Memory B cell (primary cell): Measurements from ENCODE around the gene STOX1.
"Not testable (repeated sequence)": the region's sequence is repeated elsewhere in the genome, so short reads cannot be mapped to it uniquely, and the experiment has no call there.

ENCODE experiments used
- ATAC-seq: fragments of 150-1000 bp; cut with Tn5 transposase; 2 replicates; pipeline ENCODE4 v1.10.0; 2021; ENCODE audit warnings: low read depth, mild to moderate bottlenecking, moderate library complexity
- DNase-seq, 2 donors: peaks; one replicate each; pipeline ENCODE4 v3.0.0; 2022; ENCODE audit warnings: low spot score in 2 of 2
- H3K27ac Mint-ChIP-seq: one replicate; pipeline ENCODE4 v1.8.0; 2022; ENCODE audit warnings: mild to moderate bottlenecking, moderate library complexity, mixed read lengths
- H3K27me3 Mint-ChIP-seq: one replicate; pipeline ENCODE4 v1.8.0; 2022; ENCODE audit warnings: mixed read lengths
- H3K36me3 Mint-ChIP-seq: one replicate; pipeline ENCODE4 v1.8.0; 2022; ENCODE audit warnings: mild to moderate bottlenecking, mixed read lengths
- H3K4me1 Mint-ChIP-seq: one replicate; pipeline ENCODE4 v1.8.0; 2022; ENCODE audit warnings: mixed read lengths
- H3K4me3 Mint-ChIP-seq: one replicate; pipeline ENCODE4 v1.8.0; 2022; ENCODE audit warnings: mild to moderate bottlenecking, moderate library complexity, mixed read lengths
- H3K9me3 Mint-ChIP-seq: one replicate; pipeline ENCODE4 v1.8.0; 2022; ENCODE audit warnings: mixed read lengths

STOX1 gene

GRCh38 chr10:68813559-68813958 lies 13.8 kb upstream of the STOX1 start:
- no peak for ATAC-seq
- no peak for DNase-seq
- no peak overlapping the region for H3K4me3 Mint-ChIP-seq
- no peaks in the 10 kb centered on the region for H3K36me3 Mint-ChIP-seq
- no peaks in the 10 kb centered on the region for H3K27me3 Mint-ChIP-seq
- H3K9me3 Mint-ChIP-seq, result no peaks in the 10 kb centered on the region
- no peaks in the 10 kb centered on the region for H3K4me1 Mint-ChIP-seq
- H3K27ac Mint-ChIP-seq, result no peak overlapping the region

DNA sequence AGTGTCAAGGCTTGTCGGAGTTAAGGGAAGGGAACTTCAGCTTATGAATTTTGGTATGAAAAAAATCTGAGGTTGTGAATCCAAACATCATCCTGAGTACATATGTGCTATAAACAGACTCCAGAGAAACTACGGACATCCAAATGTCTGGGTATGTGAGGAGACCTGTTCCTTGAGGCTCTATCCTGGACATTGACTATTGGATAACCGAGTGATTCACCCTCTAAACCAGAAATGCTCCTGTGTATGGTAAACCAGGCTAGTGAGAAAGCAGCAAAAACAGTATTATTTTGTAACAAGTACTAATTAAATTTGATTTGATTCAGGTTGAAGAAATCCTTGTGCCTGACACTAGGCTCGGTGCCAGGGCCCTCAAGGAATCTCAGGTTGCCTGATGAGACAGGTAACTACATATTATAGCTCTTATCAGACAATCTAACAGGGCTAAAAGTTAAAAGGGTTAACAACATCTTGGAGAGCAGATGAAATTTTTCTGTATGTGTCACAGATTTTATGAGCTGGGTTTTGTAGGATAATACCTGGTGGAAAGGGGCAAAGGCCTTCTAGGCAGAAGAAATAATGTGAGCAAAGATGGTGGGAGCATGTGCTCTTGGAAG lies 10.4 kb upstream of the STOX1 start:
- no peak overlapping the region for H3K4me3 Mint-ChIP-seq
- no peaks in the 10 kb centered on the region for H3K4me1 Mint-ChIP-seq
- H3K27me3 Mint-ChIP-seq, result no peaks in the 10 kb centered on the region
- H3K9me3 Mint-ChIP-seq, result no peaks in the 10 kb centered on the region
- DNase-seq, result no peak
- no peaks in the 10 kb centered on the region for H3K36me3 Mint-ChIP-seq
- ATAC-seq, result no peak
- no peak overlapping the region for H3K27ac Mint-ChIP-seq

DNA sequence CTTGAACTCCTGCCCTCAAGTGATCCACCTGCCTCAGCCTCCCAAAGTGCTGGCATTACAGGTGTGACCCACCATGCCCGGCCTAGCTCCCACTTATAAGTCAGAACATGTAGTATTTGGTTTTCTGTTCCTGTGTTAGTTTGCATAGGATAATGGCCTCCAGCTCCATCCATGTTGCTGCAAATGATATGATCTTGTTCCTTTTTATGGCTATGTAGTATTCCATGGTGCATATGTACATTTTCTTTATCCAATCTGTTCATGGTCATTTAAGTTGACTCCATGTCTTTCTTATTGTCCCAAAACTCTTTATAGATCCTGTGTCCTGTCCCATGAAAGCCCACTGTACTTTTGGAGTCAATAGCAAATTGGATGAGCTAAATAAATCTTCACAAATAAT lies 7.0 kb upstream of the STOX1 start:
- H3K36me3 Mint-ChIP-seq, H3K27me3 Mint-ChIP-seq, H3K4me3 Mint-ChIP-seq, DNase-seq, ATAC-seq, H3K27ac Mint-ChIP-seq, H3K9me3 Mint-ChIP-seq, H3K4me1 Mint-ChIP-seq: not testable (repeated sequence)

DNA sequence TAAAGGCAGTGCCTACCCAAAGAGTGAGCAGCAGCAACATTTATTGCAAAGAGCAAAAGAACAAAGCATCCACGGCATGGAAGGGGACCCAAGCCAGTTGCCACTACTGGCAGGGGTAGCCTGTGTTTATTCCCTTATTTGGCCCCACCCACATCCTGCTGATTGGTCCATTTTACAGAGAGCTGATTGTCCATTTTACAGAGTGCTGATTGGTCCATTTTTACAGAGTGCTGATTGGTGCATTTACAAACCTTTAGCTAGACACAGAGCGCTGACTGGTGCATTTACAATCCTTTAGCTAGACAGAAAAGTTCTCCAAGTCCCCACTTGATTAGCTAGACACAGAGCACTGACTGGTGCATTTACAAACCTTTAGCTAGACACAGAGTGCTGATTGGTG lies 4.7 kb upstream of the STOX1 start:
- not testable (repeated sequence) for ATAC-seq, H3K36me3 Mint-ChIP-seq, H3K4me3 Mint-ChIP-seq, H3K27me3 Mint-ChIP-seq, H3K27ac Mint-ChIP-seq, H3K4me1 Mint-ChIP-seq, DNase-seq, H3K9me3 Mint-ChIP-seq

DNA sequence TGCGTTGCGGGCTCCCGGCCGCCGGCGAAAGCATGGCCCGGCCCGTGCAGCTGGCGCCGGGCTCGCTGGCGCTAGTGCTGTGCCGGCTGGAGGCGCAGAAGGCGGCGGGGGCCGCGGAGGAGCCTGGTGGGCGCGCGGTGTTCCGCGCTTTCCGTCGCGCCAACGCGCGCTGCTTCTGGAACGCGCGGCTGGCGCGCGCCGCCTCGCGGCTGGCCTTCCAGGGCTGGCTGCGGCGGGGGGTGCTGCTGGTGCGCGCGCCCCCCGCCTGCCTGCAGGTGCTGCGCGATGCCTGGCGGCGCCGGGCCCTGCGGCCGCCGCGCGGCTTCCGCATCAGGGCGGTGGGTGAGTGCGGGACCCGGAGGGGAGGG lies 245 bp downstream of the STOX1 start:
- H3K36me3 Mint-ChIP-seq, H3K27me3 Mint-ChIP-seq, H3K4me1 Mint-ChIP-seq, DNase-seq, H3K27ac Mint-ChIP-seq, H3K4me3 Mint-ChIP-seq, H3K9me3 Mint-ChIP-seq: not testable (repeated sequence)
- ATAC-seq, result peak; percentile 60

DNA sequence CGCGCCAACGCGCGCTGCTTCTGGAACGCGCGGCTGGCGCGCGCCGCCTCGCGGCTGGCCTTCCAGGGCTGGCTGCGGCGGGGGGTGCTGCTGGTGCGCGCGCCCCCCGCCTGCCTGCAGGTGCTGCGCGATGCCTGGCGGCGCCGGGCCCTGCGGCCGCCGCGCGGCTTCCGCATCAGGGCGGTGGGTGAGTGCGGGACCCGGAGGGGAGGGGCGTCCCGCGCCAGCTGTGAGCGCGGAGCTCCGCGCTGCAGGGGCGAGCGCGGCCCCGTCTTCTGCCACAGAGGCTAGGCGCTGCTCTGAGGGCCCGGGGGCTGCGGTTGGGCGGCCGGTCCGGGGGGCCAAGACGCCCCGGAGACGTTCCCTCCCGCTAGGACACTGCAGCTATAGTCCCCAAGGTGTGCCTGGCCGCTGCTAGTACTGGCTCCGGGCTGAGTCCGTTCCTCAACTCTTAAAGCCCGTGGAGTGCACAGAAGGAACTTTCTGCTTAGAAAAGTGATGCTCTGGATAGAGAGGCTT lies 811 bp downstream of the STOX1 start:
- not testable (repeated sequence) for H3K36me3 Mint-ChIP-seq, H3K9me3 Mint-ChIP-seq, H3K27me3 Mint-ChIP-seq, H3K27ac Mint-ChIP-seq, H3K4me1 Mint-ChIP-seq
- peak; percentile 67 for ATAC-seq
- peak overlapping the region; percentile 44 for H3K4me3 Mint-ChIP-seq
- peak; percentile 9 to 30 for DNase-seq

GRCh38 chr10:68828833-68829232 lies 1.5 kb downstream of the STOX1 start:
- Mint-ChIP-seq H3K36me3 (no peaks in the 10 kb centered on the region), H3K27me3 (peaks cover 3% of the 10 kb centered on the region), H3K9me3 (no peaks in the 10 kb centered on the region), H3K27ac (no peak overlapping the region), H3K4me3 (no peak overlapping the region), H3K4me1 (no peaks in the 10 kb centered on the region)
- DNase-seq, result no peak
- ATAC-seq, result no peak

DNA sequence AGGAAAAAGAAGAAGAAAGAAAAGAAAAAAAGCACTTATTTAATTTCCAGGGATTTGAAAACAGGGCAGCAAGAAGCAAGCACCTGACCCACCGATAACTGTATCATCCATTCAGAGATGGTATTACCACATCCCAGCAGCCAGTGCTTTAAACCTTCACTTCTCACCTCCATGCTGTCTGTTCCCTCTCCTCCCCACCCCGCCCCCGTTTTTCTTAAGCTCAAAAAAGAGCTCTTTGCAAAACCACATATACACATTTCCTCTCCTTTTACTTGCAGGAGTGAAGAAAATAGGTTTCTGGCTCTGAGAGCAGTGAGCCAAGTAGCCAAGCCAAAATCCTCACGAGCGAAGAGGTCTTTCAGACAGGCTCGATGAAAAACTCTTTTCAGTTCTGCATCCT lies 2.2 kb downstream of the STOX1 start:
- H3K4me3 Mint-ChIP-seq, result no peak overlapping the region

DNA sequence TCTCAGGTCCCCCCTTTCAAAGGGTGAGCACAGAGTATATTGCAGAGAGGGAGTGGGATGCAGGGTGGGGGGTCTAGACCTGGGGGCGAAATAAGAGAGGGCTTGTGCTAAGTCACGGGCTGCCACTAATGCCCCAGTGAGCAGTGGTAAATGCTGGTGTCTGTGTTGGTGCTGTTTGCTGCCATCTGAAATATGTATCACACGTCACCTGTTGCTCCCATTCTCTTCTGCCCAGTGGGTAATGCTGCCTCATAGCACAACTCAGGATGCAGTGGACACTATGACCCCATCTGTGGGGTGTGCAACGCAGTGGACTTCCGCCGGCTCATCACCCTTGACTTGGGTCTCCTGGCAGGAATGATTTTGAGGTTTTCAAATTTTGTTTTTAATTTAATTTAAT lies 2.6 kb downstream of the STOX1 start:
- no peaks in the 10 kb centered on the region for H3K36me3 Mint-ChIP-seq
- no peak overlapping the region for H3K4me3 Mint-ChIP-seq
- peaks cover 3% of the 10 kb centered on the region for H3K27me3 Mint-ChIP-seq
- no peaks in the 10 kb centered on the region for H3K4me1 Mint-ChIP-seq
- ATAC-seq, result no peak
- DNase-seq, result no peak
- H3K9me3 Mint-ChIP-seq, result no peaks in the 10 kb centered on the region
- H3K27ac Mint-ChIP-seq, result no peak overlapping the region

More for the DNA sequence above, 2.2 kb downstream of the STOX1 start:
- Mint-ChIP-seq H3K9me3 (no peaks in the 10 kb centered on the region), H3K4me1 (no peaks in the 10 kb centered on the region), H3K27me3 (peaks cover 3% of the 10 kb centered on the region), H3K36me3 (no peaks in the 10 kb centered on the region), H3K27ac (no peak overlapping the region)
- ATAC-seq, result no peak
- DNase-seq, result no peak

DNA sequence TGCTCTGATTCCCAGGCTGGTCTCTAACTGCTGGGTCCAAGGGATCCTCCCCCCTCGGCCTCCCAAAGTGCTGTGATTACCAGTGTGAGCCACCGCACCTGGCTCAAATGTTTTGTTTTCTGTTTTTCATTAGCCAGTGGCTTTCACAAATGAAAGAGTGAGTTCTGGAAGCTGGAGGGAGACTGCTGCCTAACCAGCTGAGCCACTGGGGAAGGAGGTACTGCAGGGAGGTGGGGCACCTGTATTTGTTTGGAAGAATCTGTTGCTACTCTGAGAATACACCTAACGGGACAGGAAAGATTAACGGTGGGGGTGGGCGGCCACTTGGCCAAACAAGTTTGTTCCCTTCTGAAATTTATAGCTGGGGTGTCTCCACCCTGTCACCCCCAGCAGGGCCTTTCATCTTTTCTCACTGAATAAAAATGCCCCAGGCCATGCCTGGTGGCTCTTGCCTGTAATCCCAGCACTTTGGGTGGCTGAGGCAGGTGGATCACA lies 4.7 kb downstream of the STOX1 start:
- Mint-ChIP-seq H3K27ac (no peak overlapping the region), H3K27me3 (no peaks in the 10 kb centered on the region), H3K36me3 (no peaks in the 10 kb centered on the region), H3K4me3 (no peak overlapping the region), H3K9me3 (no peaks in the 10 kb centered on the region), H3K4me1 (no peaks in the 10 kb centered on the region)
- no peak for ATAC-seq
- no peak for DNase-seq

- no peaks in the 10 kb centered on the region for H3K27me3 Mint-ChIP-seq
- no peak overlapping the region for H3K4me3 Mint-ChIP-seq
- ATAC-seq (no peak), DNase-seq (no peak)
- no peaks in the 10 kb centered on the region for H3K36me3 Mint-ChIP-seq
- H3K27ac Mint-ChIP-seq, result no peak overlapping the region
- H3K9me3 Mint-ChIP-seq, result no peaks in the 10 kb centered on the region
- no peaks in the 10 kb centered on the region for H3K4me1 Mint-ChIP-seq
These were observed 5.3 kb downstream of the STOX1 start for GRCh38 chr10:68832601-68833000.

DNA sequence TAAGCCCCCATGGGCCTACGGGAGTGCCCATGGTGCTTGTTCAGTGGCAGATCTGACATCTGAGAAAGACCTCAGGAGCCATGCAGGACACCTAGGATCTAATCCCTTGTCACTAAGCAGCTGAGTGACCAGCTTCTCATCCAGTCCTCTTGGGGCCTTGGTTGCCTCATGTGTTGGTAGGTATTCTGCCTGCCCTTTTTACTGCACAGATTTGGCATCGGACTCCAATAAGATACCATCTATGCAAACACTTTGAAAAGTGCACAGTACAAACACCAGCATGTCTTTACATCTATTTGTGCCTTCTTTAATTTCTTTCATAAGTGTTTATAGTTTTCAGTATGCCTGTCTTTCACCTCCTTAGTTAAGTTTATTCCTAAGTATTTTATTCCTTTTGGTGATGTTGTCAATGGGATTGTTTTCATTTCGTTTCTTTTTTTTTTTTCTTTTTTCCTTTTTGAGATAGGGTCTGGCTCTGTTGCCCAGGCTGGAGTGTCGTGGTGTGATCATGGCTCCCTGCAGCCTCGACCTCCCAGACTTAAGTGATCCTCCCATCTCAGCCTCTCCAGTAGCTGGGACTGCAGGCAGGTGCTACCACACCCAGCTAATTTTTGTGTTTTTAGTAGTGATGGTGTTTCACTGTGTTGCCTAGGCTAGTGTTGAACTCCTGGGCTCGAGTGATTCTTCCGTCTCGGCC lies 10.4 kb downstream of the STOX1 start:
- H3K36me3 Mint-ChIP-seq, result no peaks in the 10 kb centered on the region
- no peaks in the 10 kb centered on the region for H3K4me1 Mint-ChIP-seq
- no peak overlapping the region for H3K27ac Mint-ChIP-seq
- H3K27me3 Mint-ChIP-seq, result no peaks in the 10 kb centered on the region
- no peak for ATAC-seq
- no peak overlapping the region for H3K4me3 Mint-ChIP-seq
- H3K9me3 Mint-ChIP-seq, result no peaks in the 10 kb centered on the region
- no peak for DNase-seq

GRCh38 chr10:68840650-68841049 lies 13.3 kb downstream of the STOX1 start:
- not testable (repeated sequence) for H3K9me3 Mint-ChIP-seq, H3K4me3 Mint-ChIP-seq, H3K27me3 Mint-ChIP-seq, H3K36me3 Mint-ChIP-seq, H3K4me1 Mint-ChIP-seq, H3K27ac Mint-ChIP-seq, DNase-seq, ATAC-seq

DNA sequence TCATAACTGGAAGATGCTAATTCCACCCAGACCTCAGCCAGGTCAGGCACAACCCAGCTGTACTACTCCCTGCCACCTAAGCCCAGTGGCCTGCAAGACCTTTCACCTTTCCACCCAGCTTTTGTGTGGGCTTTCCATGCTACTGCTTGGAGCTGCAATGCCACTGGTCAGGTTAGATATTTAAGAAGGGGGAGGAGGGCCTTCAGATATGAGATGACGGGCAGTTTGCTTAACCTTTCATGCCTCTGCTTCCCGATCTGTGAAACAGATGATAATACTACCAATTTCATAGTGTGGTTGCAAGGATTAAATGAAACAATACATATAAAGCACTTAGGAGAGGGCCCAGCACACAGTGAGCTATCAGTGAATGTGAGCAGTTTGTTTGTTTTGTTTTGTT lies 20.9 kb downstream of the STOX1 start:
- Mint-ChIP-seq H3K4me1 (no peaks in the 10 kb centered on the region), H3K4me3 (no peak overlapping the region), H3K27ac (no peak overlapping the region), H3K9me3 (no peaks in the 10 kb centered on the region), H3K36me3 (peaks cover 3% of the 10 kb centered on the region), H3K27me3 (no peaks in the 10 kb centered on the region)
- DNase-seq (no peak), ATAC-seq (no peak)

- no peak overlapping the region for H3K4me3 Mint-ChIP-seq
- no peaks in the 10 kb centered on the region for H3K27me3 Mint-ChIP-seq
- no peak overlapping the region for H3K27ac Mint-ChIP-seq
- H3K9me3 Mint-ChIP-seq, result no peaks in the 10 kb centered on the region
- ATAC-seq (no peak), DNase-seq (no peak)
- peaks cover 3% of the 10 kb centered on the region for H3K36me3 Mint-ChIP-seq
- no peaks in the 10 kb centered on the region for H3K4me1 Mint-ChIP-seq
These were observed 21.5 kb downstream of the STOX1 start for GRCh38 chr10:68848806-68849205.
